ENCODE measurements around the gene MKLN1. TPM values are rescaled to one million over a fixed set of nuclear protein-coding genes. Genes with fewer than 3 reads are reported as not detected.

Gene MKLN1
- total RNA-seq, 1 experiment from 2014 or later = 48.5 TPM

DNA sequence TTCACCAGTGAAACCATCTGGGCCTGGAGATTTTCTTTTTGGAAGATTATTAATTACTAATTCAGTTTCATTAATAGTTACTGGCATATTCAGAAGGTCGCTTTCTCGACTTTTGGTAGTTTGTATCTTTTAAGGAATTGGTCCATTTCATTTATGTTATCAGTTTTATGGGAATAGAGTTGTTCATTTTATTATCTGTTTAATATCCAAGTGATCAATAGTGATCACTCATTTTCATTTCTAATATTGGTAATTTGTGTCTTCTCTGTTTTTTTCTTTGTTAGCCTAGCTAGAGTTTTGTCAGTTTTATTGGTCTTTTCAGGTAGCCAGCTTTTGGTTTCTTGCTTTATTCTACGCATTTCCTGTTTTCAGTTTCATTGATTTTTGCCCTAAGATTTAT is 31.0 kb downstream of the MKLN1 start (continued):
- TF ChIP-seq POLR2A (IDR thresholded peaks at IDR 0.05; ENCODE audit: borderline replicate concordance, extremely low read depth, insufficient read depth, insufficient read length) (no peak), CEBPB (IDR thresholded peaks at IDR 0.05; ENCODE audit: low read depth) (no peak), CBX3 (IDR thresholded peaks at IDR 0.05; ENCODE audit: low read depth) (no peak), EZH2phosphoT487 (IDR thresholded peaks at IDR 0.05; ENCODE audit: borderline replicate concordance) (no peak), TCF7L2 (IDR thresholded peaks at IDR 0.05; ENCODE audit: borderline replicate concordance, extremely low read depth, insufficient read depth, insufficient read length) (no peak)
- TF ChIP-seq, protein P1, sequence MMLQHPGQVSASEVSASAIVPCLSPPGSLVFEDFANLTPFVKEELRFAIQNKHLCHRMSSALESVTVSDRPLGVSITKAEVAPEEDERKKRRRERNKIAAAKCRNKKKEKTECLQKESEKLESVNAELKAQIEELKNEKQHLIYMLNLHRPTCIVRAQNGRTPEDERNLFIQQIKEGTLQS (IDR thresholded peaks at IDR 0.05) = no peak

DNA sequence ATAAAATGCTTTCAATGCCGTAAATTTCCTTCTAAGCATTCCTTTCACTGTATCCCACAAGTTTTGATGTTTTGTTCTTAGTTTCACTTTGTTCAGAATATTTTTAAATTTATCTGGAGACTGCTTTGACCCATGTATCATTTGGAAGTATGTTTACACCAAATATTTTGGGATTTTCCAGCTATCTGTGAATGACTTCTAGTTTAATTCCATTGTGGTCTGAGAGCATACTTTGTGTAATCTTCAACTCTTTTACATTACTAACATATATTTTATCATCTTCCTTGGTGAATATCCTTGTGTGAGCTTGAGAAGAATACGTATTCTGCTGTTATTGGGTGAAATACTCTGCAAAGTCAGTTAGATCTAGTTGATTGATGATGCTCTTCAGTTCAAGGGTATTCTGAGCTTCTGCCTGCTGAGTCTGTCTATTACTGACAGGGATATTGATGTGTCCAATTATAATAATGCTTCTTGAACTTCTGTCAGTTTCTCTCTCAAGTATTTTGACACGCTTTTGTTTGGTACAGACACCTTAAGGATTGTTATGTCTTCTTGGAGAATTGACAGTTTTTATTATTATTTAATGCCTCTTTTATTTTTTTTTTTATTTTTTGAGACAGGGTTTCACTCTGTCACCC is 31.6 kb downstream of the MKLN1 start:
- DNase-seq (ENCODE audit: low read depth, low spot score) (no peak), ATAC-seq (no peak)
- Histone ChIP-seq H3K9ac (ENCODE audit: low read length) (no peak overlapping the region), H3K9me3 (ENCODE audit: control insufficient read depth in 1 of 2, insufficient read depth in 1 of 2, low read depth in 1 of 2, low read length in 2 of 2) (no peaks in the 10 kb centered on the region), H3K4me3 (replicated peaks in 1 of 2; ENCODE audit: low read depth in 1 of 2, low read length in 2 of 2) (no peak overlapping the region), H3K9me2 (ENCODE audit: insufficient read depth) (no peaks in the 10 kb centered on the region), H3K4me1 (ENCODE audit: control insufficient read depth in 1 of 2, insufficient read depth in 2 of 2, low read length in 2 of 2) (no peaks in the 10 kb centered on the region), H2AFZ (ENCODE audit: low read depth, low read length, poor library complexity, severe bottlenecking) (no peak overlapping the region), H3K36me3 (ENCODE audit: control insufficient read depth in 1 of 2, insufficient read depth in 2 of 2, low read length in 2 of 2) (no peaks in the 10 kb centered on the region), H3K79me2 (ENCODE audit: insufficient read depth, low read length) (peaks cover 100% of the 10 kb centered on the region), H3K27me3 (ENCODE audit: insufficient read depth, low read length) (no peaks in the 10 kb centered on the region), H3K27ac (ENCODE audit: low read depth, low read length) (no peak overlapping the region), H4K20me1 (ENCODE audit: insufficient read depth) (peaks cover 15% of the 10 kb centered on the region; the same call in 1 of the 2 replicates), H3K4me2 (ENCODE audit: low read length) (no peak overlapping the region)
- ChIA-PET POLR2A (no interaction called here), CTCF (no interaction called here), RAD21 (ENCODE audit: low non-redundant PET in 1 of 2, low total read pairs in 2 of 2, uncharacterized antibody in 2 of 2, unreplicated experiment in 2 of 2) (no interaction called here)
- TF ChIP-seq YY1 (IDR thresholded peaks at IDR 0.05; ENCODE audit: extremely low read depth, insufficient replicate concordance, low read depth, low read length) = no peak
- TF ChIP-seq RAD21 (IDR thresholded peaks at IDR 0.05; ENCODE audit: low read depth) = no peak
- TF ChIP-seq, protein P1 (IDR thresholded peaks at IDR 0.05) = no peak
- TF ChIP-seq SRF (IDR thresholded peaks at IDR 0.05; ENCODE audit: low read depth) = no peak
- TF ChIP-seq, protein P2, sequence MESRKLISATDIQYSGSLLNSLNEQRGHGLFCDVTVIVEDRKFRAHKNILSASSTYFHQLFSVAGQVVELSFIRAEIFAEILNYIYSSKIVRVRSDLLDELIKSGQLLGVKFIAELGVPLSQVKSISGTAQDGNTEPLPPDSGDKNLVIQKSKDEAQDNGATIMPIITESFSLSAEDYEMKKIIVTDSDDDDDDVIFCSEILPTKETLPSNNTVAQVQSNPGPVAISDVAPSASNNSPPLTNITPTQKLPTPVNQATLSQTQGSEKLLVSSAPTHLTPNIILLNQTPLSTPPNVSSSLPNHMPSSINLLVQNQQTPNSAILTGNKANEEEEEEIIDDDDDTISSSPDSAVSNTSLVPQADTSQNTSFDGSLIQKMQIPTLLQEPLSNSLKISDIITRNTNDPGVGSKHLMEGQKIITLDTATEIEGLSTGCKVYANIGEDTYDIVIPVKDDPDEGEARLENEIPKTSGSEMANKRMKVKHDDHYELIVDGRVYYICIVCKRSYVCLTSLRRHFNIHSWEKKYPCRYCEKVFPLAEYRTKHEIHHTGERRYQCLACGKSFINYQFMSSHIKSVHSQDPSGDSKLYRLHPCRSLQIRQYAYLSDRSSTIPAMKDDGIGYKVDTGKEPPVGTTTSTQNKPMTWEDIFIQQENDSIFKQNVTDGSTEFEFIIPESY (IDR thresholded peaks at IDR 0.05; ENCODE audit: extremely low read depth, insufficient replicate concordance, low read length) = no peak
- TF ChIP-seq FOSL1 (IDR thresholded peaks at IDR 0.05; ENCODE audit: low read depth) = no peak
- TF ChIP-seq EZH2phosphoT487 (IDR thresholded peaks at IDR 0.05; ENCODE audit: borderline replicate concordance) = no peak
- TF ChIP-seq CEBPB (IDR thresholded peaks at IDR 0.05; ENCODE audit: low read depth) = no peak
- TF ChIP-seq ZNF274 (IDR thresholded peaks at IDR 0.05; ENCODE audit: low read depth, low read length) = no peak
- no peak for TF ChIP-seq SP1 (IDR thresholded peaks at IDR 0.05; ENCODE audit: low read depth)
- no peak for TF ChIP-seq ELF1 (IDR thresholded peaks at IDR 0.05; ENCODE audit: borderline replicate concordance, low read depth)
- no peak for TF ChIP-seq TCF7L2 (IDR thresholded peaks at IDR 0.05; ENCODE audit: borderline replicate concordance, extremely low read depth, insufficient read depth, insufficient read length)
- no peak for TF ChIP-seq CBX3 (IDR thresholded peaks at IDR 0.05; ENCODE audit: low read depth)
- TF ChIP-seq, protein P3, sequence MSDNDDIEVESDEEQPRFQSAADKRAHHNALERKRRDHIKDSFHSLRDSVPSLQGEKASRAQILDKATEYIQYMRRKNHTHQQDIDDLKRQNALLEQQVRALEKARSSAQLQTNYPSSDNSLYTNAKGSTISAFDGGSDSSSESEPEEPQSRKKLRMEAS (IDR thresholded peaks at IDR 0.05) = no peak
- no peak for TF ChIP-seq EZH2 (IDR thresholded peaks at IDR 0.05)
- no peak for TF ChIP-seq POLR2AphosphoS5 (IDR thresholded peaks at IDR 0.05; ENCODE audit: low read depth, low read length)
- TF ChIP-seq ZFX (IDR thresholded peaks at IDR 0.05) = no peak
- TF ChIP-seq SIN3A (IDR thresholded peaks at IDR 0.05; ENCODE audit: low read depth) = no peak
- TF ChIP-seq POLR2A (IDR thresholded peaks at IDR 0.05; ENCODE audit: borderline replicate concordance, extremely low read depth, insufficient read depth, insufficient read length) = no peak
- TF ChIP-seq, protein P4, sequence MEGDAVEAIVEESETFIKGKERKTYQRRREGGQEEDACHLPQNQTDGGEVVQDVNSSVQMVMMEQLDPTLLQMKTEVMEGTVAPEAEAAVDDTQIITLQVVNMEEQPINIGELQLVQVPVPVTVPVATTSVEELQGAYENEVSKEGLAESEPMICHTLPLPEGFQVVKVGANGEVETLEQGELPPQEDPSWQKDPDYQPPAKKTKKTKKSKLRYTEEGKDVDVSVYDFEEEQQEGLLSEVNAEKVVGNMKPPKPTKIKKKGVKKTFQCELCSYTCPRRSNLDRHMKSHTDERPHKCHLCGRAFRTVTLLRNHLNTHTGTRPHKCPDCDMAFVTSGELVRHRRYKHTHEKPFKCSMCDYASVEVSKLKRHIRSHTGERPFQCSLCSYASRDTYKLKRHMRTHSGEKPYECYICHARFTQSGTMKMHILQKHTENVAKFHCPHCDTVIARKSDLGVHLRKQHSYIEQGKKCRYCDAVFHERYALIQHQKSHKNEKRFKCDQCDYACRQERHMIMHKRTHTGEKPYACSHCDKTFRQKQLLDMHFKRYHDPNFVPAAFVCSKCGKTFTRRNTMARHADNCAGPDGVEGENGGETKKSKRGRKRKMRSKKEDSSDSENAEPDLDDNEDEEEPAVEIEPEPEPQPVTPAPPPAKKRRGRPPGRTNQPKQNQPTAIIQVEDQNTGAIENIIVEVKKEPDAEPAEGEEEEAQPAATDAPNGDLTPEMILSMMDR (IDR thresholded peaks at IDR 0.05 in 2 of 3, conservative IDR thresholded peaks at IDR 0.05 in 1 of 3; ENCODE audit: borderline replicate concordance in 1 of 3, insufficient read depth in 1 of 3, low read depth in 2 of 3, low read length in 2 of 3) = no peak
- no TSS peak for BruUV-seq (replicated peaks)
- intact Hi-C loops (cut with micrococcal nuclease) = no loop called here

Measured in HCT116 (cell line).